Esophagus muscularis mucosa (tissue), 4 donors: Measurements from ENCODE around the gene PCDHGC5. TPM values are rescaled to one million over a fixed set of nuclear protein-coding genes. Genes with fewer than 3 reads are reported as not detected.

Experiments
- DNase-seq: peaks from one replicate; pipeline ENCODE4 v3.0.0-alpha.2; 2017; ENCODE audit errors: extremely low spot score
- H3K27ac ChIP-seq, 4 donors: fragments of 200-600 bp; sonication (generic); replicated peaks in 1 of 4; 1 replicate in 3 of 4; 2 replicates in 1 of 4; pipeline ENCODE4 v1.5.1; 2016 to 2019; ENCODE audit warnings: mild to moderate bottlenecking in 1 of 4
- H3K27me3 ChIP-seq, 4 donors: fragments of 200-600 bp; sonication (generic); one replicate each; pipeline versions ENCODE4 v1.5.1 to v1.6.0; 2016 to 2019
- H3K36me3 ChIP-seq, 4 donors: fragments of 200-600 bp; sonication (generic); one replicate each; pipeline ENCODE4 v1.5.1; 2016 to 2019
- H3K4me1 ChIP-seq, 4 donors: fragments of 200-600 bp; sonication (generic); one replicate each; pipeline ENCODE4 v1.5.1; 2016 to 2019
- H3K4me3 ChIP-seq, 4 donors: fragments of 200-600 bp; sonication (generic); 1 replicate in 2 of 4; 2 replicates in 2 of 4; pipeline ENCODE4 v1.5.1; 2016 to 2019; ENCODE audit warnings: mild to moderate bottlenecking in 4 of 4, moderate library complexity in 1 of 4
- H3K9me3 ChIP-seq, 4 donors: fragments of 200-600 bp; sonication (generic); 1 replicate in 3 of 4; 2 replicates in 1 of 4; pipeline ENCODE4 v1.5.1; 2016 to 2019
- EP300 ChIP-seq: sonication (generic); formaldehyde crosslinking; IDR thresholded peaks from one replicate; pipeline ENCODE4 v1.6.1; 2017; ENCODE audit warnings: antibody characterized with exemption
- POLR2A ChIP-seq: fragments of 450-650 bp; IDR thresholded peaks from one replicate; pipeline ENCODE4 v1.6.1; 2017; ENCODE audit warnings: antibody characterized with exemption, moderate library complexity, mild to moderate bottlenecking, low read depth
- POLR2AphosphoS5 ChIP-seq, 2 donors: sonication (generic); formaldehyde crosslinking; IDR thresholded peaks; one replicate each; pipeline ENCODE4 v1.6.1; 2017; ENCODE audit warnings: antibody characterized with exemption in 2 of 2
- WGBS: methylation state at CpG from one replicate; pipeline ENCODE4 v1.1.5; 2018; 5-methylcytosine and 5-hydroxymethylcytosine counted together
- intact Hi-C: fragments of 100-400 bp; cut with DNase I; formaldehyde crosslinking; loops from one replicate; pipeline ENCODE4 v1.15.1; 2023
- total RNA-seq, 4 donors: library from RNA; depleted of rRNA; stranded (reverse); fragments of >200 nt; gene quantifications; one replicate each; pipeline versions ENCODE4 v1.1.0 to v1.2.1, GENCODE V29; 2016
- TF ChIP-seq, protein P1 (sequence below), 3 experiments: fragments of 200-600 bp in 2 of 3; fragments of 450-650 bp in 1 of 3; sonication (generic) in 2 of 3; IDR thresholded peaks; one replicate each; pipeline ENCODE4 v1.5.1; 2017 to 2019; ENCODE audit warnings: antibody characterized with exemption in 3 of 3, mild to moderate bottlenecking in 2 of 3, moderate library complexity in 1 of 3

Gene PCDHGC5
- total RNA-seq, 4 donors from 2014 or later, result 0.71 to 3.7 (median 1.4) TPM

DNA sequence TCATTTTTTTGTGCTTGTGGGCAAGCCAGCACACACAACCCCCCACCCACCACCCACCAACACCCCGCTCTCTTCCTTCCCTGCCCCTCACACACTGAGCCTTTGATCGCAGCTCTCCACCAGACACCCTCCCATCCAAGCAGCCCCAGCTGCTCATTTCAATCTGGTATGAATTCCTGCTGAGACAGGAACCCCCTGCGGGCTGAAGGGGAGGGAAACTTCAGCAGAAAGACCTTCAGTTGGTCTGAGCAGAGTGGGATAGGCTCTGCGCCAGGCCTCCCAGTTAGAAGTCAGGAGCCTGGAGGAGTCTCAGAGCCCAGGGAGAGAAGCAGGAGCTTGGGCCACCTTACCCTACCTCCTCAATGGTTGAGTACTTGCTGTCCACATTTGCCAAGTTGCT is 7.2 kb downstream of the PCDHGC5 start:
- no peak for DNase-seq
- Histone ChIP-seq H3K27ac (no peak overlapping the region), H3K9me3 (no peaks in the 10 kb centered on the region), H3K36me3 (peaks cover 0 to 51% (median 37%) of the 10 kb centered on the region in 4 donors), H3K4me1 (peaks cover 18 to 44% (median 38%) of the 10 kb centered on the region in 4 donors), H3K4me3 (no peak overlapping the region), H3K27me3 (no peaks in the 10 kb centered on the region)
- WGBS, result 88% methylated on average over 4 of the region's 4 CpGs
- no peak for TF ChIP-seq POLR2A
- TF ChIP-seq EP300, result no peak
- TF ChIP-seq POLR2AphosphoS5 (IDR thresholded peaks at IDR 0.05), result no peak
- TF ChIP-seq, protein P1, sequence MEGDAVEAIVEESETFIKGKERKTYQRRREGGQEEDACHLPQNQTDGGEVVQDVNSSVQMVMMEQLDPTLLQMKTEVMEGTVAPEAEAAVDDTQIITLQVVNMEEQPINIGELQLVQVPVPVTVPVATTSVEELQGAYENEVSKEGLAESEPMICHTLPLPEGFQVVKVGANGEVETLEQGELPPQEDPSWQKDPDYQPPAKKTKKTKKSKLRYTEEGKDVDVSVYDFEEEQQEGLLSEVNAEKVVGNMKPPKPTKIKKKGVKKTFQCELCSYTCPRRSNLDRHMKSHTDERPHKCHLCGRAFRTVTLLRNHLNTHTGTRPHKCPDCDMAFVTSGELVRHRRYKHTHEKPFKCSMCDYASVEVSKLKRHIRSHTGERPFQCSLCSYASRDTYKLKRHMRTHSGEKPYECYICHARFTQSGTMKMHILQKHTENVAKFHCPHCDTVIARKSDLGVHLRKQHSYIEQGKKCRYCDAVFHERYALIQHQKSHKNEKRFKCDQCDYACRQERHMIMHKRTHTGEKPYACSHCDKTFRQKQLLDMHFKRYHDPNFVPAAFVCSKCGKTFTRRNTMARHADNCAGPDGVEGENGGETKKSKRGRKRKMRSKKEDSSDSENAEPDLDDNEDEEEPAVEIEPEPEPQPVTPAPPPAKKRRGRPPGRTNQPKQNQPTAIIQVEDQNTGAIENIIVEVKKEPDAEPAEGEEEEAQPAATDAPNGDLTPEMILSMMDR (IDR thresholded peaks at IDR 0.05), result no peak
- intact Hi-C loops, result no loop called here

DNA sequence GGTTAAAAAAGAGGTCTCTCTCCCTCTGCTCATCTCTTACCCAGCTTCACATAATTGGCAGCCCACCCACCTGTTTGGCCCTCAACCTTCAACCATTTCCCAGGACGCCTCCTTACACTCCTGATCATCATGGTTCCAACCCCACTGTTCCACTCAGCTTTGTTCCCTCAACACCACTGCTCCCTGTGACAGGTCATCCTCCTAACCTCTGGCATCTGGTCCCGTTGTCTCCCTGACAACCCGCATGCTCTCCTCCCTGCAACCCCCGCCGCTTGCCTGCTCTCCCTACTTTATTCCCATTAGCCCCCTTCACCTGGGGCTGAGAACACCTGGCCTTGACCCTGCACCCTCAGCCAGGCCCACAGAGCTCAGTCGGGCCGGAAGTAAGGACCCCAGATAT is 12.9 kb downstream of the PCDHGC5 start:
- 84% methylated on average over 7 of the region's 7 CpGs for WGBS
- H3K9me3 ChIP-seq, result no peaks in the 10 kb centered on the region
- no peak overlapping the region for H3K27ac ChIP-seq
- H3K4me3 ChIP-seq, result no peak overlapping the region
- H3K27me3 ChIP-seq, result no peaks in the 10 kb centered on the region
- peaks cover 3 to 59% (median 38%) of the 10 kb centered on the region in 4 donors for H3K36me3 ChIP-seq
- H3K4me1 ChIP-seq, result peaks cover 4 to 6% (median 5%) of the 10 kb centered on the region in 4 donors
- TF ChIP-seq, protein P1 (IDR thresholded peaks at IDR 0.05), result no peak
- TF ChIP-seq EP300 (no peak), POLR2AphosphoS5 (IDR thresholded peaks at IDR 0.05) (no peak), POLR2A (no peak)
- intact Hi-C loops, result no loop called here
- no peak for DNase-seq

DNA sequence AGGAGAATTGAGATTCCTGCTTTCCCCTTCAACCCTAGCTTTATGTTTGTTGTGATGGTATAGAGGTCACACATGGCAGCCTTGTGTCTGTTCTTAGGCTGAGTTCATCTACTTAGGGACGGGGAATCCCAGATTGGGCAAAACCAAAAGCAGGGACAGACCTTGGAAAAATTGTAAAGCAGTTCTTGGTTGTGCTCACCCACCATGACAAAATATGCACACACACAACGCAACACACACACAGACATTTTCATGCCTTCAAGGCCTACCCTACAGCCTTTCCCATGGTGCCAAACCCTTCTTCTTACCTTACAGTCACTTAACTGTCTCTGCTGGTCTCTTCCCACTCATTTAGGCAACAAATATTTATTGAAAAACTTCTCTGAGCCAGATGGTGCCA is 14.8 kb downstream of the PCDHGC5 start:
- H3K36me3 ChIP-seq, result peaks cover 3 to 47% (median 26%) of the 10 kb centered on the region in 4 donors
- TF ChIP-seq POLR2AphosphoS5 (IDR thresholded peaks at IDR 0.05) (no peak), POLR2A (no peak), EP300 (no peak)
- TF ChIP-seq, protein P1 (IDR thresholded peaks at IDR 0.05), result no peak
- DNase-seq, result no peak

GRCh38 chr5:141504216-141504615 is 15.3 kb downstream of the PCDHGC5 start:
- peaks cover 3 to 47% (median 26%) of the 10 kb centered on the region in 4 donors for H3K36me3 ChIP-seq
- H3K9me3 ChIP-seq, result no peaks in the 10 kb centered on the region
- TF ChIP-seq EP300, result no peak
- no peaks in the 10 kb centered on the region for H3K27me3 ChIP-seq
- no peak overlapping the region for H3K27ac ChIP-seq
- no peak for DNase-seq
- WGBS, result 89% methylated on average over 4 of the region's 4 CpGs
- H3K4me3 ChIP-seq, result no peak overlapping the region
- intact Hi-C loops, result no loop called here
- peaks cover 29 to 30% (median 30%) of the 10 kb centered on the region in 4 donors for H3K4me1 ChIP-seq

More for the DNA sequence above, 14.8 kb downstream of the PCDHGC5 start:
- Histone ChIP-seq H3K27me3 (no peaks in the 10 kb centered on the region), H3K27ac (no peak overlapping the region), H3K4me1 (peaks cover 23 to 25% (median 24%) of the 10 kb centered on the region in 4 donors), H3K9me3 (no peaks in the 10 kb centered on the region), H3K4me3 (no peak overlapping the region)
- WGBS, result 92% methylated on average over 2 of the region's 2 CpGs
- intact Hi-C loops, result no loop called here

DNA sequence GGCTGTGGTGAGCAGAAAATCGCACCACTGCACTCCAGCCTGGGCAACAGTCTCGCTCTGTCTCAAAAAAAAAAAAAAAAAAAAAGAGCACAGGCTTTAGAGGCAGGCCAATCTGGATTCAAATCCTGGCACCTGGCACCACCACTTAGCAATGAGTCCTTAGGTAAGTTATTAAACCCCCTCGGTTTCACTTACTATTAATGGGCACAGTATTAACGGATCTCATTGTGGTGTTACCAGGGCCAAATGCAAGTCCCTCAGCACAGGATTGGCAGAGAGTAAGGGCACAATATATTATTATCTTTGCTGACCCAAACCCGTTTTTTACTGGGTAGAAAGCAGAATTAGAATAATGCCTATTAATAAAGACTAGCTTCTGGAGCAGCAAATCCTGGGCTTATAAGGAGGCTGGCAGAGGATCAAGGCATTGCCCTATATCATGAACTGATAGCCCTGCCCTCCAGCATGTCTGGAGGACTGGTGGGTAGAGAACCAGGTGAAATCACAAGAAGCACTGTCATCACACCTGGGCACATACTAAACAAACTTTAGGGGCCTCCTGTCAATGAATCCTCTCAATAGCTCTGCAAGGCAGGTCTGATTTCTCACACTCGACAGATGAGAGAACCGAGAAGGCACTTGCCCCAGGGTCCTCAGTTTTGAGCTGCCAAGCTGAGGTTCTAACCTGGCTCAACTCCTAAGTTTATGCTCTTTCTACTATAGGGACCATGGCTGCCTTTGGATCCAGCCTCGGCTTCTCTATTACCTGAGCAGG is 17.7 kb downstream of the PCDHGC5 start:
- H3K27ac ChIP-seq, result peak overlapping the region; percentile 87 to 95 (median 92)
- intact Hi-C loops, result no loop called here

More for the DNA sequence above, 17.7 kb downstream of the PCDHGC5 start:
- H3K27me3 ChIP-seq, result no peaks in the 10 kb centered on the region
- no peak overlapping the region for H3K4me3 ChIP-seq
- no peaks in the 10 kb centered on the region for H3K9me3 ChIP-seq
- no peak for TF ChIP-seq POLR2A
- peaks cover 3 to 60% (median 43%) of the 10 kb centered on the region in 4 donors for H3K36me3 ChIP-seq
- H3K4me1 ChIP-seq, result peaks cover 38 to 42% (median 41%) of the 10 kb centered on the region in 4 donors
- 83% methylated on average over 7 of the region's 8 CpGs for WGBS
- no peak for DNase-seq
